ENCODE results near the gene NRDE2. TPM values are rescaled to one million over a fixed set of nuclear protein-coding genes. Genes with fewer than 3 reads are reported as not detected.
"Not testable (repeated sequence)": the region's sequence is repeated elsewhere in the genome, so short reads cannot be mapped to it uniquely, and the experiment has no call there.

The NRDE2 gene
- total RNA-seq, 1 donor from 2014 or later: 35.3 TPM

DNA sequence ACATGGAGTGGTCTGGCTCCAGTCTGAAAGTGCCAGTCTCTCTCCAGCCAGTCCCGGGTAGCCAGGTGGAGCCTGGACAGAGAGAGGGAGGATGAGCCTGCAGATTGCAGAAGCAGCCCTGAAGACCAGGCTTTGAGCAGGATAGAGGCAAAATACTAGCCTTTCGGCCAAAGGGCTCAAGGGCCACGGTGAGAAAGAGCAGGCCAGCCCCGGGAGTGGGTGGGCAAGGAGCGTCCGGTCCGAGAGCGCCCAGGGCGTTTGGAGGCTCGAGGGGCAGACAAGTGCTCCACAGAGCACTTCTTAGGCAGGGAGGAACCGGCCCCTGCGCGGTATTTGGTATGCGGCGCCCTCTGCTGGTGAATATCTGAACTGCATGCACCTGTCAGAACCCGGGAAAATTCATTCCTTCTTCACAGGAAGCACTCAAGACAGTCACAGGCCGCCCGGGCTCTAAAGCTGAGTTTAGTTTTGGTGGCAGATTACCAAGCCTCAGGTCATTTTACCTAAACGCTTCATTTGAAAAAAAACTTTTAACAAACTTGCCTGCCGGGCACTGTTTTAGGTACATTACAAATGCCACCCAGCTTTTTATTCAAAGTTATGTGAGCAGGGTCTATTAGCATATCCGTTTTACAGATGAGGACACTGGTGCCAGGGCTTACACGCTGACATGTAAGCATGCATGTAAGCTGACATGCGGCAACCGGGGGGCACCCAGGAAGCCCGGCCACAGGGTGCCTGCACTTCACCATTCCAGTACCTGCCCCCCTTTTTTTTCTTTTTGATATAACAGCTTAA is 96.4 kb downstream of the NRDE2 start:
- H3K9me3 Mint-ChIP-seq: peaks cover 26% of the 10 kb centered on the region
- POLR2A ChIA-PET: no interaction called here
- peak; percentile 30 for DNase-seq

DNA sequence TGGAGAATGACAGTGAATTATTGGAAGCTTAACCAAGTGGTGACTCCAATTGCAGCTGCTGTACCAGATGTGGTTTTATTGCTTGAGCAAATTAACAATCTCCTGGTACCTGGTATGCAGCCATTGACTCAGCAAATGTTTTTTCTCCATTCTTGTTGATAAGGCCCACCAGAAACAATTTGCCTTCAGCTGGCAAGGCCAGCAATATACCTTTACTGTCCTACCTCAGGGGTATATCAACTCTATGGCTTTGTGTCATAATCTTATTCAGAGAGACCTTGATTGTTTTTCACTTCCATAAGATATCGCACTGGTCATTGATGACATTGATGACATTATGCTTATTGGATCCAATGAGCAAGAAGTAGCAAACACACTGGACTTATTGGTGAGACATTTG is 101.8 kb downstream of the NRDE2 start:
- Mint-ChIP-seq H3K27me3 (peaks cover 14% of the 10 kb centered on the region), H3K9me3 (peaks cover 16% of the 10 kb centered on the region)
- H3K4me3 Mint-ChIP-seq; ATAC-seq (ENCODE audit: low read depth); DNase-seq; H3K4me1 Mint-ChIP-seq; CTCF ChIA-PET; POLR2A ChIA-PET; H3K27ac Mint-ChIP-seq; H3K36me3 Mint-ChIP-seq (ENCODE audit: low read depth): not testable (repeated sequence)
- intact Hi-C loops (cut with micrococcal nuclease): loop anchor here (10.0 kb wide), 1 partner anchor 1205 kb away; no protein-coding TSS in a partner anchor

More for the DNA sequence above, 96.4 kb downstream of the NRDE2 start:
- intact Hi-C loops (cut with micrococcal nuclease): loop anchor here (1.0 to 10.0 kb wide), 2 partner anchors 262 to 1211 kb away; no protein-coding TSS in a partner anchor
- ATAC-seq (ENCODE audit: low read depth): peak; percentile 60
- Mint-ChIP-seq H3K4me1 (no peaks in the 10 kb centered on the region), H3K36me3 (ENCODE audit: low read depth) (peaks cover 8% of the 10 kb centered on the region), H3K4me3 (no peak overlapping the region), H3K27ac (no peak overlapping the region), H3K27me3 (peaks cover 24% of the 10 kb centered on the region)
- TF ChIP-seq, protein P1, sequence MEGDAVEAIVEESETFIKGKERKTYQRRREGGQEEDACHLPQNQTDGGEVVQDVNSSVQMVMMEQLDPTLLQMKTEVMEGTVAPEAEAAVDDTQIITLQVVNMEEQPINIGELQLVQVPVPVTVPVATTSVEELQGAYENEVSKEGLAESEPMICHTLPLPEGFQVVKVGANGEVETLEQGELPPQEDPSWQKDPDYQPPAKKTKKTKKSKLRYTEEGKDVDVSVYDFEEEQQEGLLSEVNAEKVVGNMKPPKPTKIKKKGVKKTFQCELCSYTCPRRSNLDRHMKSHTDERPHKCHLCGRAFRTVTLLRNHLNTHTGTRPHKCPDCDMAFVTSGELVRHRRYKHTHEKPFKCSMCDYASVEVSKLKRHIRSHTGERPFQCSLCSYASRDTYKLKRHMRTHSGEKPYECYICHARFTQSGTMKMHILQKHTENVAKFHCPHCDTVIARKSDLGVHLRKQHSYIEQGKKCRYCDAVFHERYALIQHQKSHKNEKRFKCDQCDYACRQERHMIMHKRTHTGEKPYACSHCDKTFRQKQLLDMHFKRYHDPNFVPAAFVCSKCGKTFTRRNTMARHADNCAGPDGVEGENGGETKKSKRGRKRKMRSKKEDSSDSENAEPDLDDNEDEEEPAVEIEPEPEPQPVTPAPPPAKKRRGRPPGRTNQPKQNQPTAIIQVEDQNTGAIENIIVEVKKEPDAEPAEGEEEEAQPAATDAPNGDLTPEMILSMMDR (IDR thresholded peaks at IDR 0.05): no peak
- CTCF ChIA-PET: interaction anchor here (1.2 to 2.4 kb wide), 2 partner anchors 296 to 299 kb away, joined by 3 to 14 read pairs; no protein-coding TSS in a partner anchor

DNA sequence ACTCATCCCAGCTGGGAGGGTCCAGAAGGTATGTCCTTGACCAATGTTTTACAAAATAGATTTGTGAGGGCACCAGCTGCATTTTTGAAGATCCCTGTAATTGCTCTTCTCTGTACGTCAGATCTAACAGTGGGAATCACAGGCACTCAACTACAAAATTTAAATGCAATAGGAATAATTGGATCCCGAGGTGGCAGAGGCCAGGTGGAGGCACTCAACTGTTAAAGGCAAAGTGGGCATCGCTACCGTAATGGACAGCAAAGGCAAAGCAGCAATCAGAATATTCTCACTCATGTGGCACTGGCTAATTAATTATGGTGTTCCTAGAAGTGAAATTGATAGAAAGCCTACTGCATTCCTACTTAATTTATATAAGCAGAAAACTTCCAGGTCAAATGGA is 103.3 kb downstream of the NRDE2 start:
- Mint-ChIP-seq H3K27ac (no peak overlapping the region), H3K9me3 (peaks cover 19% of the 10 kb centered on the region), H3K4me3 (no peak overlapping the region), H3K36me3 (ENCODE audit: low read depth) (no peaks in the 10 kb centered on the region), H3K27me3 (peaks cover 11% of the 10 kb centered on the region), H3K4me1 (no peaks in the 10 kb centered on the region)
- DNase-seq (no peak), ATAC-seq (ENCODE audit: low read depth) (no peak)
- TF ChIP-seq, protein P1 (IDR thresholded peaks at IDR 0.05): no peak
- ChIA-PET POLR2A (no interaction called here), CTCF (no interaction called here)
- intact Hi-C loops (cut with micrococcal nuclease): no loop called here

Other genes with a start within 250 kb of the NRDE2 start
- gene PSMC1, start 75.4 kb downstream of the NRDE2 start, total RNA-seq: 101 and 102 TPM in 2 replicates
- 307 and 314 TPM in 2 replicates for gene CALM1, start 65.1 kb upstream of the NRDE2 start, total RNA-seq